ENCODE measurements around the gene RRN3.
"Not testable (repeated sequence)": the region's sequence is repeated elsewhere in the genome, so short reads cannot be mapped to it uniquely, and the experiment has no call there.

Gene RRN3

GRCh38 chr16:15099366-15099909 is 5.4 kb upstream of the RRN3 start:
- DNase-seq: not testable (repeated sequence)

GRCh38 chr16:15096583-15096972 is 2.5 kb upstream of the RRN3 start:
- DNase-seq: not testable (repeated sequence)

GRCh38 chr16:15093571-15093954 is 509 bp downstream of the RRN3 start:
- not testable (repeated sequence) for DNase-seq

GRCh38 chr16:15090663-15091269 is 3.3 kb downstream of the RRN3 start:
- not testable (repeated sequence) for DNase-seq

- peak; percentile 35 for DNase-seq
Observed at GRCh38 chr16:15082788-15083187, 11.3 kb downstream of the RRN3 start.

GRCh38 chr16:15080883-15081282 is 13.2 kb downstream of the RRN3 start:
- not testable (repeated sequence) for DNase-seq

- peak; percentile 32 for DNase-seq
Observed at GRCh38 chr16:15076161-15076560, 17.9 kb downstream of the RRN3 start.

- no peak for DNase-seq
Observed at GRCh38 chr16:15073101-15073500, 21.0 kb downstream of the RRN3 start.

- DNase-seq: not testable (repeated sequence)
Observed at GRCh38 chr16:15071916-15072769, 21.9 kb downstream of the RRN3 start.

GRCh38 chr16:15071013-15071412 is 23.1 kb downstream of the RRN3 start:
- not testable (repeated sequence) for DNase-seq

GRCh38 chr16:15066690-15067089 is 27.4 kb downstream of the RRN3 start:
- DNase-seq: not testable (repeated sequence)

- peak; percentile 10 for DNase-seq
Observed at GRCh38 chr16:15065961-15066360, 28.1 kb downstream of the RRN3 start.

GRCh38 chr16:15062085-15062810 is 31.8 kb downstream of the RRN3 start:
- DNase-seq: peak; percentile 61

GRCh38 chr16:15059324-15059723 is 34.7 kb downstream of the RRN3 start:
- no peak for DNase-seq

GRCh38 chr16:15057681-15058417 is 36.2 kb downstream of the RRN3 start:
- DNase-seq: no peak

GRCh38 chr16:15055141-15056053 is 38.7 kb downstream of the RRN3 start:
- peak; percentile 56 for DNase-seq

GRCh38 chr16:15054357-15055140 is 39.5 kb downstream of the RRN3 start:
- no peak for DNase-seq

- no peak for DNase-seq
Observed at GRCh38 chr16:15053904-15054303, 40.2 kb downstream of the RRN3 start.

GRCh38 chr16:15052747-15053476 is 41.2 kb downstream of the RRN3 start:
- no peak for DNase-seq

GRCh38 chr16:15051387-15051951 is 42.6 kb downstream of the RRN3 start:
- DNase-seq: no peak
